Cardiac fibroblast (primary cell): Measurements from ENCODE around the gene PCARE.
A peak's percentile ranks its signal among the peaks of the same experiment; 100 is the strongest.

ENCODE experiments used
- DNase-seq, 2 donors: peaks; one replicate each; pipeline versions ENCODE4 v3.0.0 to v3.0.0-alpha.2; 2010; ENCODE audit warnings: low read depth in 2 of 2
- H3K4me3 ChIP-seq, 2 donors: replicated peaks in 1 of 2; 1 replicate in 1 of 2; 2 replicates in 1 of 2; pipeline ENCODE4 v1.5.1; 2011; ENCODE audit warnings: low read depth in 2 of 2, low read length in 2 of 2, mild to moderate bottlenecking in 2 of 2, moderate library complexity in 1 of 2
- TF ChIP-seq, protein P1 (sequence below): IDR thresholded peaks from one replicate; pipeline ENCODE4 v1.5.1; 2011; ENCODE audit warnings: low read depth, mild to moderate bottlenecking, low read length, inconsistent platforms

The PCARE gene

GRCh38 chr2:29021886-29022285 lies 52.4 kb downstream of the PCARE start:
- TF ChIP-seq, protein P1, sequence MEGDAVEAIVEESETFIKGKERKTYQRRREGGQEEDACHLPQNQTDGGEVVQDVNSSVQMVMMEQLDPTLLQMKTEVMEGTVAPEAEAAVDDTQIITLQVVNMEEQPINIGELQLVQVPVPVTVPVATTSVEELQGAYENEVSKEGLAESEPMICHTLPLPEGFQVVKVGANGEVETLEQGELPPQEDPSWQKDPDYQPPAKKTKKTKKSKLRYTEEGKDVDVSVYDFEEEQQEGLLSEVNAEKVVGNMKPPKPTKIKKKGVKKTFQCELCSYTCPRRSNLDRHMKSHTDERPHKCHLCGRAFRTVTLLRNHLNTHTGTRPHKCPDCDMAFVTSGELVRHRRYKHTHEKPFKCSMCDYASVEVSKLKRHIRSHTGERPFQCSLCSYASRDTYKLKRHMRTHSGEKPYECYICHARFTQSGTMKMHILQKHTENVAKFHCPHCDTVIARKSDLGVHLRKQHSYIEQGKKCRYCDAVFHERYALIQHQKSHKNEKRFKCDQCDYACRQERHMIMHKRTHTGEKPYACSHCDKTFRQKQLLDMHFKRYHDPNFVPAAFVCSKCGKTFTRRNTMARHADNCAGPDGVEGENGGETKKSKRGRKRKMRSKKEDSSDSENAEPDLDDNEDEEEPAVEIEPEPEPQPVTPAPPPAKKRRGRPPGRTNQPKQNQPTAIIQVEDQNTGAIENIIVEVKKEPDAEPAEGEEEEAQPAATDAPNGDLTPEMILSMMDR, result no peak
- no peak overlapping the region for H3K4me3 ChIP-seq
- no peak for DNase-seq

- TF ChIP-seq, protein P1, result no peak
These were observed 56.4 kb downstream of the PCARE start for GRCh38 chr2:29017716-29018435.

GRCh38 chr2:29016504-29016903 lies 57.8 kb downstream of the PCARE start:
- DNase-seq, result no peak
- TF ChIP-seq, protein P1, result no peak
- no peak overlapping the region for H3K4me3 ChIP-seq

More at GRCh38 chr2:29017716-29018435, 56.4 kb downstream of the PCARE start:
- no peak overlapping the region for H3K4me3 ChIP-seq
- DNase-seq, result no peak

GRCh38 chr2:29015701-29016470 lies 58.4 kb downstream of the PCARE start:
- TF ChIP-seq, protein P1, result no peak
- DNase-seq, result no peak
- H3K4me3 ChIP-seq, result no peak overlapping the region

DNA sequence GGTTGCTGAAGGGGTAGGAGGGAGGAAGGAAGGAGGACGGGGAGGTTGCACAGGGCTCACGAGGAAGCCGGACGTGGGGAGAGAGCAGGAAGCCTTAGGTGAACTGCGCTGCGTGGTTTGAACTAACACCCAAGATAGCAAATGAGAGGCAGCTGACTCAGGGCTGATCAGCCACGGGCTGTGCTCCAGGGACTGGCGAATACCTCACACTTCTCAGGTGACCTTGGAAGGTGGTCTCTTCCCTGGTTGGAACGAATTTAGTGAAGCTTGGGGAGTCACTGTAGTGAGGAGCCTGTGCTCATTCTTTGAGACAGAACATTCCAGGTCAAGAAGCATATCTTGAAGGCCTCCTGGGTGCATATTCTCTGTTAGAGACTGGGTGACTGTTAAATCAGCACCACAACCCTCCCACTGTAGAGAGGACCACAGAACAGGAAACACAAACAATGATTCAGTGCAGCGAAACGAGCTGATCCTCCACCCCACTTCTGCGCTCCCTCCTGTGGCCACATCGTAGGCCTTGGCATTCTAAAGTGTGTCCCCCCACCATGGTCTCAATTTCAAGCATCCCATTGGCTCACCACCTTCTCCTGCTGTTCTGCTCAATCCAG lies 59.4 kb downstream of the PCARE start:
- DNase-seq, result peak; percentile 54 to 78
- no peak overlapping the region for H3K4me3 ChIP-seq
- TF ChIP-seq, protein P1, result peak; percentile 49

DNA sequence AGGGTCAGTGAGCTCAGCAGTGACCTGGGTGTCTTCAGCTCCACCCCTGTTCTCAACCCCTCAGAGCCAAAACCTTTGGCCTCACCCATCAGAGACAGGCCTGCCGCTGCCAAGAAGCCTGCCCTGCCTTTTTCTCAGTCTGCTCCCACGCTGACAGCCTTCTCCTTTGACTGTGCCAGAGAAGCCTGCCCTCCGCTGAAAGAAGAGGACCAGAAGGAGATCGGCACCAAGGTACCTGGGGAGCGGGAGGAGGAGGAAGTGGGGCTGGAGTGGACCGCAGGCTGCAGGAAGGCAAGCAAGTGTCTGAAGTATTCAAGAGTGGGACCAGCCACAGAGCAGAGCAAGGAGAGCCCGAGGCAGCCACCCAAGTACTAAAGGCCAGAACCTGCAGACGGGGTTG lies 60.0 kb downstream of the PCARE start:
- TF ChIP-seq, protein P1, result no peak
- no peak for DNase-seq
- no peak overlapping the region for H3K4me3 ChIP-seq
